Common myeloid progenitor, CD34-positive (primary cell): Measurements from ENCODE around the gene ALCAM.
"Not testable (repeated sequence)": the region's sequence is repeated elsewhere in the genome, so short reads cannot be mapped to it uniquely, and the experiment has no call there.

Source experiments
- CTCF ChIA-PET: fragments of 350-600 bp; sonication (Branson Sonifier 250); formaldehyde crosslinking; loops from one replicate; lab custom pipeline; 2021; ENCODE audit warnings: antibody characterized with exemption; lab: Charles Lee
- POLR2A ChIA-PET: fragments of 350-600 bp; sonication (Branson Sonifier 250); formaldehyde crosslinking; loops from one replicate; lab custom pipeline; 2021; ENCODE audit warnings: antibody characterized with exemption; lab: Charles Lee
- DNase-seq, 3 donors: peaks; one replicate each; pipeline versions ENCODE4 v3.0.0 to v3.0.0-alpha.2; 2013
- H3K27ac ChIP-seq, 2 experiments: 1 replicate in 1 of 2; 2 replicates in 1 of 2; pipeline ENCODE4 v1.7.0; 2013; ENCODE audit warnings: inconsistent platforms in 2 of 2, low read length in 2 of 2, mild to moderate bottlenecking in 2 of 2, low read depth in 1 of 2, moderate library complexity in 1 of 2; ENCODE audit not compliant: severe bottlenecking in 2 of 2, insufficient read depth in 1 of 2, poor library complexity in 1 of 2
- H3K27me3 ChIP-seq, 5 experiments: replicated peaks in 2 of 5; 1 replicate in 3 of 5; 2 replicates in 2 of 5; pipeline versions ENCODE4 v1.6.1 to v1.7.0; 2013; ENCODE audit warnings: low read length in 4 of 5, mild to moderate bottlenecking in 2 of 5, moderate library complexity in 2 of 5, inconsistent platforms in 1 of 5; ENCODE audit not compliant: insufficient read depth in 5 of 5, control insufficient read depth in 4 of 5
- H3K36me3 ChIP-seq, 4 experiments: 1 replicate in 2 of 4; 2 replicates in 2 of 4; pipeline versions ENCODE4 v1.6.1 to v1.7.0; 2013; ENCODE audit warnings: low read length in 3 of 4, control low read depth in 1 of 4, mild to moderate bottlenecking in 1 of 4; ENCODE audit not compliant: control insufficient read depth in 4 of 4, insufficient read depth in 4 of 4
- H3K4me1 ChIP-seq, 4 experiments: 1 replicate in 3 of 4; 2 replicates in 1 of 4; pipeline versions ENCODE4 v1.6.1 to v1.7.1; 2013; ENCODE audit warnings: low read length in 3 of 4, mild to moderate bottlenecking in 3 of 4, control low read depth in 1 of 4, inconsistent platforms in 1 of 4, moderate library complexity in 1 of 4; ENCODE audit not compliant: control insufficient read depth in 4 of 4, insufficient read depth in 4 of 4; ENCODE audit errors: control extremely low read depth in 1 of 4
- H3K4me3 ChIP-seq, 7 experiments: 1 replicate in 4 of 7; 2 replicates in 3 of 7; pipeline versions ENCODE4 v1.5.1 to v1.7.0; 2013; ENCODE audit warnings: mild to moderate bottlenecking in 7 of 7, low read length in 6 of 7, moderate library complexity in 6 of 7, inconsistent platforms in 2 of 7, low read depth in 2 of 7, control low read depth in 1 of 7; ENCODE audit not compliant: insufficient read depth in 4 of 7, control insufficient read depth in 1 of 7; ENCODE audit errors: extremely low read depth in 1 of 7
- H3K9me3 ChIP-seq, 5 experiments: 1 replicate in 4 of 5; 2 replicates in 1 of 5; pipeline versions ENCODE4 v1.6.1 to v1.7.1; 2013; ENCODE audit warnings: low read length in 4 of 5, mild to moderate bottlenecking in 2 of 5, inconsistent platforms in 1 of 5, low read depth in 1 of 5, moderate library complexity in 1 of 5; ENCODE audit not compliant: control insufficient read depth in 4 of 5, insufficient read depth in 2 of 5; ENCODE audit errors: control extremely low read depth in 1 of 5
- WGBS: methylation state at CpG from one replicate; pipeline ENCODE4 v1.1.5; 2013; ENCODE audit not compliant: insufficient coverage; 5-methylcytosine and 5-hydroxymethylcytosine counted together

The ALCAM gene

GRCh38 chr3:105594219-105594618 is 227.5 kb downstream of the ALCAM start:
- Histone ChIP-seq H3K4me3 (no peak overlapping the region), H3K27me3 (no peaks in the 10 kb centered on the region), H3K9me3 (no peaks in the 10 kb centered on the region), H3K36me3 (no peaks in the 10 kb centered on the region), H3K27ac (no peak overlapping the region), H3K4me1 (no peaks in the 10 kb centered on the region)
- no CpG with 5 or more reads among the region's 1 CpG for WGBS
- CTCF ChIA-PET, result interaction anchor here (2.1 kb wide), 1 partner anchor 11 kb away, joined by 8 read pairs; no protein-coding TSS in a partner anchor
- no peak for DNase-seq
- POLR2A ChIA-PET, result no interaction called here

GRCh38 chr3:105598042-105598796 is 231.5 kb downstream of the ALCAM start:
- POLR2A ChIA-PET, result no interaction called here
- WGBS, result 93% methylated on average over 2 of the region's 3 CpGs
- Histone ChIP-seq H3K4me1 (no peaks in the 10 kb centered on the region), H3K9me3 (no peaks in the 10 kb centered on the region), H3K36me3 (no peaks in the 10 kb centered on the region), H3K27ac (no peak overlapping the region), H3K4me3 (no peak overlapping the region), H3K27me3 (no peaks in the 10 kb centered on the region)
- CTCF ChIA-PET, result interaction anchor here (0.6 kb wide), 1 partner anchor 47 kb away, joined by 5 read pairs; no protein-coding TSS in a partner anchor
- DNase-seq, result no peak

GRCh38 chr3:105599350-105599749 is 232.6 kb downstream of the ALCAM start:
- POLR2A ChIA-PET, result no interaction called here

GRCh38 chr3:105601756-105602155 is 235.0 kb downstream of the ALCAM start:
- H3K9me3 ChIP-seq, H3K27ac ChIP-seq, H3K36me3 ChIP-seq, DNase-seq, H3K27me3 ChIP-seq, H3K4me3 ChIP-seq, H3K4me1 ChIP-seq, CTCF ChIA-PET, POLR2A ChIA-PET: not testable (repeated sequence)
- WGBS, result 88% methylated on average over 1 of the region's 1 CpG

More at GRCh38 chr3:105599350-105599749, 232.6 kb downstream of the ALCAM start:
- Histone ChIP-seq H3K4me1 (no peaks in the 10 kb centered on the region), H3K9me3 (no peaks in the 10 kb centered on the region), H3K27ac (no peak overlapping the region), H3K4me3 (no peak overlapping the region), H3K27me3 (no peaks in the 10 kb centered on the region), H3K36me3 (no peaks in the 10 kb centered on the region)
- CTCF ChIA-PET, result no interaction called here
- DNase-seq, result no peak
- WGBS, result 100% methylated on average over 2 of the region's 2 CpGs

- H3K27ac ChIP-seq, H3K4me3 ChIP-seq, H3K9me3 ChIP-seq, CTCF ChIA-PET, H3K36me3 ChIP-seq, POLR2A ChIA-PET, DNase-seq, H3K27me3 ChIP-seq, H3K4me1 ChIP-seq: not testable (repeated sequence)
- 90% methylated on average over 2 of the region's 3 CpGs for WGBS
Observed at GRCh38 chr3:105602286-105602685, 235.6 kb downstream of the ALCAM start.

- POLR2A ChIA-PET, H3K27me3 ChIP-seq, H3K36me3 ChIP-seq, H3K27ac ChIP-seq, H3K9me3 ChIP-seq, DNase-seq, H3K4me1 ChIP-seq, H3K4me3 ChIP-seq, CTCF ChIA-PET: not testable (repeated sequence)
- no CpG with 5 or more reads among the region's 1 CpG for WGBS
Observed at GRCh38 chr3:105603516-105603915, 236.8 kb downstream of the ALCAM start.

- no peak for DNase-seq
- H3K36me3 ChIP-seq, result no peaks in the 10 kb centered on the region
- H3K4me1 ChIP-seq, result no peaks in the 10 kb centered on the region
- POLR2A ChIA-PET, result no interaction called here
- no peak overlapping the region for H3K4me3 ChIP-seq
- no peaks in the 10 kb centered on the region for H3K27me3 ChIP-seq
- H3K9me3 ChIP-seq, result no peaks in the 10 kb centered on the region
- CTCF ChIA-PET, result no interaction called here
- no peak overlapping the region for H3K27ac ChIP-seq
Observed at GRCh38 chr3:105606016-105606415, 239.3 kb downstream of the ALCAM start.
